T-cell (primary cell): ENCODE measurements around the gene MCRIP2. TPM values are rescaled to one million over a fixed set of nuclear protein-coding genes. Genes with fewer than 3 reads are reported as not detected.
A peak's percentile ranks its signal among the peaks of the same experiment; 100 is the strongest.
"Not testable (repeated sequence)": the region's sequence is repeated elsewhere in the genome, so short reads cannot be mapped to it uniquely, and the experiment has no call there.

Experiments
- ATAC-seq, 4 experiments: fragments of 200-7000 bp in 3 of 4; fragments of 150-1000 bp in 1 of 4; cut with Tn5 transposase; replicated peaks in 1 of 4; 1 replicate in 3 of 4; 2 replicates in 1 of 4; pipeline ENCODE4 v1.10.0; 2021; ENCODE audit warnings: moderate library complexity in 3 of 4, mild to moderate bottlenecking in 2 of 4, moderate number of reproducible peaks in 1 of 4
- CTCF ChIA-PET, 2 donors: fragments of 300-600 bp; sonication (Branson Sonifier 250); formaldehyde crosslinking; loops; one replicate each; lab custom pipeline; 2022; ENCODE audit warnings: antibody characterized with exemption in 2 of 2; lab: Charles Lee
- POLR2A ChIA-PET, 2 donors: fragments of 300-600 bp; sonication (Branson Sonifier 250); formaldehyde crosslinking; loops; one replicate each; lab custom pipeline; 2022; ENCODE audit warnings: antibody characterized with exemption in 2 of 2; lab: Charles Lee
- DNase-seq, 35 experiments: peaks; one replicate each; pipeline versions ENCODE4 v3.0.0 to v3.0.0-alpha.2; 2013 to 2023
- H3K27ac ChIP-seq: one replicate; pipeline ENCODE4 v1.5.1; 2013; ENCODE audit warnings: low read length
- H3K27me3 ChIP-seq, 2 experiments: replicated peaks in 1 of 2; 1 replicate in 1 of 2; 2 replicates in 1 of 2; pipeline versions ENCODE4 v1.6.1 to v1.7.0; 2013; ENCODE audit warnings: low read length in 1 of 2, mixed read lengths in 1 of 2; ENCODE audit not compliant: control insufficient read depth in 2 of 2, insufficient read depth in 2 of 2; ENCODE audit errors: extremely low read depth in 1 of 2
- H3K36me3 ChIP-seq, 2 donors: 1 replicate in 1 of 2; 2 replicates in 1 of 2; pipeline versions ENCODE4 v1.6.1 to v1.7.0; 2013; ENCODE audit warnings: low read length in 1 of 2; ENCODE audit not compliant: control insufficient read depth in 2 of 2, insufficient read depth in 1 of 2; ENCODE audit errors: extremely low read depth in 1 of 2
- H3K4me1 ChIP-seq, 2 experiments: 1 replicate in 1 of 2; 2 replicates in 1 of 2; pipeline versions ENCODE4 v1.6.1 to v1.7.0; 2013; ENCODE audit warnings: low read length in 2 of 2, mixed read lengths in 1 of 2; ENCODE audit not compliant: insufficient read depth in 2 of 2, control insufficient read depth in 1 of 2; ENCODE audit errors: extremely low read depth in 1 of 2
- H3K4me3 ChIP-seq, 2 donors: 1 replicate in 1 of 2; 2 replicates in 1 of 2; pipeline versions ENCODE4 v1.5.1 to v1.7.0; 2013; ENCODE audit warnings: mild to moderate bottlenecking in 2 of 2, low read length in 1 of 2, moderate library complexity in 1 of 2; ENCODE audit not compliant: control insufficient read depth in 1 of 2; ENCODE audit errors: extremely low read depth in 1 of 2
- H3K9me3 ChIP-seq: 2 replicates; pipeline ENCODE4 v1.7.0; 2013
- H3K27ac Mint-ChIP-seq, 2 donors: one replicate each; pipeline ENCODE4 v1.8.0; 2020 to 2021; ENCODE audit warnings: mild to moderate bottlenecking in 2 of 2, mixed read lengths in 2 of 2
- H3K27me3 Mint-ChIP-seq, 2 donors: one replicate each; pipeline ENCODE4 v1.8.0; 2021 to 2022; ENCODE audit warnings: mixed read lengths in 2 of 2
- H3K36me3 Mint-ChIP-seq: one replicate; pipeline ENCODE4 v1.8.0; 2021; ENCODE audit warnings: mixed read lengths
- H3K4me1 Mint-ChIP-seq, 3 donors: one replicate each; pipeline ENCODE4 v1.8.0; 2020 to 2022; ENCODE audit warnings: mixed read lengths in 3 of 3, mild to moderate bottlenecking in 1 of 3
- H3K4me3 Mint-ChIP-seq, 3 donors: one replicate each; pipeline ENCODE4 v1.8.0; 2020 to 2022; ENCODE audit warnings: mild to moderate bottlenecking in 3 of 3, mixed read lengths in 3 of 3, moderate library complexity in 3 of 3
- H3K9me3 Mint-ChIP-seq, 3 donors: one replicate each; pipeline ENCODE4 v1.8.0; 2020 to 2022; ENCODE audit warnings: mixed read lengths in 3 of 3
- WGBS: methylation state at CpG from one replicate; pipeline ENCODE4 v1.1.5; 2013; ENCODE audit warnings: missing lambda C conversion rate; ENCODE audit not compliant: insufficient coverage; 5-methylcytosine and 5-hydroxymethylcytosine counted together
- total RNA-seq, 35 experiments: library from RNA in 6 of 35; stranded (reverse) in 6 of 35; fragments of 120-200 nt in 1 of 35; gene quantifications; one replicate each; pipeline versions ENCODE4 v1.2.1 to v1.2.4 and lab custom pipeline; 2013 to 2026

Gene MCRIP2
- total RNA-seq, 5 donors from 2014 or later (not counting 1 experiment from before 2014, with no cell fraction given) = 19.1 to 43.0 (median 40.0) TPM

DNA sequence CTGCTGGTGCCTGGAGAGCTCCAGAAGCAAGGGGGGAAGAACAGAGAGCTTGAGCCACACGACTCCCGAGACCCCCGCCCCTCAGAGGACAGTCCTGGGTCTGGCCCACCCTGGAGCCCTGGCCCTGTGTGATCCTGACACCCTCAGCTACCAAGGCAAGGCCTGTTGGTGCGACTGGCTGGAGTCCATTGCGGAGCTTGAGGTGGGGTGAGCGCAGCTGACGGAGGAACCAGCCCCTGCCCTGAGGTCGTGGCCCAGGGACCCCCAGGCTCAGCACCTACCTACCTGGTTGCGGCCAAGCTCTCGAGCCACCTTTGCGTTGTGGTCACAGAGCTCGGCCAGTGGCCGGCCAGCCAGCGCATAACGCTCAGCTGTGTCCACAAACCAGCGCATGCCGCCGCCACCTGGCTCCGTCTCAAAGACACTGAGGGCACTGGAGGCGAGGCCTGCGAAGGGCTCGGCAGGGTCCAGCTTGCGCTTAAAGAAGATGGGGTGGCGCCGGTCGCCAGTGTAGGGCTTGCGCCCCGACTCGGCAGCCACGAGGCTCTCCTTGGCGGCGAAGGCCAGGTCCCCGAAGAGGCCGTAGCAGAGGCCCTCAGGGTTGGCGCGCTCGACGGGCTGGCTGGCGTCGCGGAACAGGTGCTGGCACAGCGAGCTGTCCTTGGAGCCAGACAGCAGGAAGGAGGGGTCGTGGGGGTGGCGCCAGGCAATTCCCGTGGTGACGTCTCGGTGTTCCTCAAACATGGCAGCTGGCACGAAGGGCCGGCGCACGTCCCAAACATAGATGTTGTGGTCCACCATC, 45.0 kb downstream of the MCRIP2 start:
- H3K27me3 ChIP-seq = no peaks in the 10 kb centered on the region
- peaks cover 17 to 47% (median 47%) of the 10 kb centered on the region in 3 donors for H3K4me1 Mint-ChIP-seq
- no peak for ATAC-seq
- H3K4me3 Mint-ChIP-seq = peak overlapping the region in 2 of 3 donors; percentile 34 to 45
- no peak for DNase-seq
- no peaks in the 10 kb centered on the region for H3K9me3 Mint-ChIP-seq
- WGBS = 96% methylated on average over 51 of the region's 51 CpGs
- H3K36me3 Mint-ChIP-seq = peaks cover 4% of the 10 kb centered on the region
- POLR2A ChIA-PET = interaction anchor here in 1 of 2 donors (0.6 kb wide), 1 partner anchor 630 kb away, joined by 5 read pairs; no protein-coding TSS in a partner anchor
- H3K4me3 ChIP-seq = no peak overlapping the region
- H3K27me3 Mint-ChIP-seq = no peaks in the 10 kb centered on the region
- CTCF ChIA-PET = no interaction called here
- peaks cover 8 to 25% of the 10 kb centered on the region in 2 donors for H3K36me3 ChIP-seq
- H3K4me1 ChIP-seq = peaks cover 8 to 67% of the 10 kb centered on the region in 2 experiments
- no peak overlapping the region for H3K27ac Mint-ChIP-seq
- no peak overlapping the region for H3K27ac ChIP-seq
- H3K9me3 ChIP-seq = no peaks in the 10 kb centered on the region

DNA sequence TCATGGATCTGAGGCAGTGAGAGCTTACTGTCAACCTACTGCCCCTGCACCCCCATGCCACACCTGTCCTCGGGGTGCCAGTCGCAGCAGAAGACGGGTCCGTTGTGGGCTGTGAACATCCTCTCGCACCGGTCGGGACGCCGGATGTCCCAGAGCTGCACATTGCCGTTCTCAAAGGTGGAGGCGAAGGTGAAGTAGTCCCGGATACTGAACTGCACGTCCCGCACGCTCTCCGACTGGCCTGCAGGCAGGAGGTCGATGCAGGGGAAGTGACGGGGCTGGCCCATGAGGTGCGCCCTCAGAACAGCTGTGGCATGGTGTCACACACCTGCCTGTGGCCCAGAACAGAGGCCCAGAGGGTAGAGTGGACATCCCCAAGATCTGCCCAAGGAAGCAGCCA, 45.9 kb downstream of the MCRIP2 start:
- POLR2A ChIA-PET = no interaction called here

GRCh38 chr16:689175-689897, 47.7 kb downstream of the MCRIP2 start:
- H3K4me3 Mint-ChIP-seq = peak overlapping the region; percentile 86 to 92 (median 87)
- Histone ChIP-seq H3K27ac (peak overlapping the region; percentile 57), H3K36me3 (peaks cover 3 to 8% of the 10 kb centered on the region in 2 donors), H3K9me3 (no peaks in the 10 kb centered on the region), H3K4me3 (peak overlapping the region; percentile 76 to 89), H3K4me1 (peaks cover 8 to 54% of the 10 kb centered on the region in 2 experiments), H3K27me3 (peaks cover 0 to 6% of the 10 kb centered on the region in 2 experiments)
- peaks cover 12 to 36% (median 36%) of the 10 kb centered on the region in 3 donors for H3K4me1 Mint-ChIP-seq
- POLR2A ChIA-PET = no interaction called here
- CTCF ChIA-PET = no interaction called here
- no peaks in the 10 kb centered on the region for H3K36me3 Mint-ChIP-seq
- H3K27me3 Mint-ChIP-seq = no peaks in the 10 kb centered on the region
- ATAC-seq = no peak
- 87% methylated on average over 26 of the region's 26 CpGs for WGBS
- H3K27ac Mint-ChIP-seq = peak overlapping the region; percentile 84 to 91
- H3K9me3 Mint-ChIP-seq = no peaks in the 10 kb centered on the region
- no peak for DNase-seq

More for the DNA sequence above, 45.9 kb downstream of the MCRIP2 start:
- H3K27me3 ChIP-seq = no peaks in the 10 kb centered on the region
- peaks cover 8 to 61% of the 10 kb centered on the region in 2 experiments for H3K4me1 ChIP-seq
- ATAC-seq (no peak), DNase-seq (no peak)
- H3K27ac ChIP-seq = no peak overlapping the region
- no peak overlapping the region for H3K4me3 Mint-ChIP-seq
- peaks cover 3 to 17% of the 10 kb centered on the region in 2 donors for H3K36me3 ChIP-seq
- no peak overlapping the region for H3K4me3 ChIP-seq
- H3K27ac Mint-ChIP-seq = no peak overlapping the region
- 90% methylated on average over 18 of the region's 19 CpGs for WGBS
- peaks cover 1% of the 10 kb centered on the region for H3K36me3 Mint-ChIP-seq
- no peaks in the 10 kb centered on the region for H3K27me3 Mint-ChIP-seq
- CTCF ChIA-PET = no interaction called here
- peaks cover 14 to 45% (median 39%) of the 10 kb centered on the region in 3 donors for H3K4me1 Mint-ChIP-seq
- no peaks in the 10 kb centered on the region for H3K9me3 Mint-ChIP-seq
- H3K9me3 ChIP-seq = no peaks in the 10 kb centered on the region

- Histone ChIP-seq H3K4me1 (peaks cover 16 to 55% of the 10 kb centered on the region in 2 experiments), H3K27me3 (peaks cover 0 to 23% of the 10 kb centered on the region in 2 experiments)
- POLR2A ChIA-PET, H3K36me3 ChIP-seq, DNase-seq, H3K9me3 Mint-ChIP-seq, H3K27ac ChIP-seq, H3K36me3 Mint-ChIP-seq, H3K4me3 ChIP-seq, ATAC-seq, CTCF ChIA-PET, H3K9me3 ChIP-seq, H3K27me3 Mint-ChIP-seq: not testable (repeated sequence)
- Mint-ChIP-seq H3K4me1 (peaks cover 18 to 40% (median 37%) of the 10 kb centered on the region in 3 donors), H3K4me3 (peak overlapping the region; percentile 86 to 92 (median 87)), H3K27ac (peak overlapping the region; percentile 59 to 68)
- 87% methylated on average over 12 of the region's 16 CpGs for WGBS
These were observed 49.6 kb downstream of the MCRIP2 start for GRCh38 chr16:691242-691641.

DNA sequence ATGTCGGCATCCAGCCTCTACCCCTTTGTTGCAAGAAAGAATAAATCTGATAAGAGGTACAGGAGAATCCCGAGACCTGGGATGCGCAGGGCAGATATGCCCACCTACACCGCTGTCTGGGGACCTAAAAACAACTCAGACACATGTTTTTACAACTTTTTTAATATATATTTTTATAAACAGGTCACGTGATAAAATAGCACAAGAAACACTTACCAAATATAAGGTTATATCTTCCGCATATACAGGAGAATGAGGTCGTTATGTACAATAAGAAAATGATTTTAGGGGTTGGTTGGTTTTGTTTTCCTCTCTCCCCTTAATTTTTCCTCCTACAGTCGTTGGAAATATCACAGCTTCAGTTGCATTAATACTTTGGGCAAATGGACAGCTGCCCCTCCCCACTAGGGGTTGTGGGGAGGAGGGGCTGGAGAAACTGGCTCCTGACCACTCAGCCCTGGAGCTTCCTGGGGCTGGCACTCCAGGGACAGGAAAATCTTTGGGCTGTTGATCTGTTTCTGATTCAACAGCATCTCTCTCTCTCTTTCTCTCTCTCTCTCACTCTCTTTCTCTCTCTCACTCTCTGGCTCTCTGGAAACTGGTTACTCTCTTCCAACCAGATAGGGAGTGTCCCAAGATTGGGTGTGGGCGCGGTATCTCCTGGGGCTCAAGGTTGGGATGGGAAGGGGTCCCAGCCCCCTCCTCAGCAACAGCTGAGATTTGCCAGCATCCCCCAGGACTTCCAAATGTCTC, 50.9 kb downstream of the MCRIP2 start:
- H3K4me1 Mint-ChIP-seq = peaks cover 20 to 45% (median 44%) of the 10 kb centered on the region in 3 donors

GRCh38 chr16:693364-693763, 51.7 kb downstream of the MCRIP2 start:
- Mint-ChIP-seq H3K27ac (no peak overlapping the region), H3K27me3 (no peaks in the 10 kb centered on the region), H3K9me3 (no peaks in the 10 kb centered on the region), H3K36me3 (no peaks in the 10 kb centered on the region), H3K4me1 (peaks cover 20 to 45% (median 44%) of the 10 kb centered on the region in 3 donors), H3K4me3 (peak overlapping the region in 2 of 3 donors; percentile 17 to 82)
- DNase-seq (no peak), ATAC-seq (no peak)
- POLR2A ChIA-PET = no interaction called here
- Histone ChIP-seq H3K36me3 (no peaks in the 10 kb centered on the region), H3K4me1 (peaks cover 18 to 63% of the 10 kb centered on the region in 2 experiments), H3K27me3 (peaks cover 0 to 32% of the 10 kb centered on the region in 2 experiments), H3K27ac (peak overlapping the region; percentile 34), H3K9me3 (no peaks in the 10 kb centered on the region), H3K4me3 (no peak overlapping the region)
- 77% methylated on average over 10 of the region's 22 CpGs for WGBS
- CTCF ChIA-PET = no interaction called here

More for the DNA sequence above, 50.9 kb downstream of the MCRIP2 start:
- WGBS = no CpG with 5 or more reads among the region's 10 CpGs
- no peaks in the 10 kb centered on the region for H3K9me3 Mint-ChIP-seq
- ChIA-PET POLR2A (no interaction called here), CTCF (no interaction called here)
- ATAC-seq = no peak
- Histone ChIP-seq H3K9me3 (no peaks in the 10 kb centered on the region), H3K4me3 (no peak overlapping the region), H3K4me1 (peaks cover 18 to 60% of the 10 kb centered on the region in 2 experiments), H3K27me3 (peaks cover 0 to 25% of the 10 kb centered on the region in 2 experiments), H3K36me3 (peaks cover 0 to 1% of the 10 kb centered on the region in 2 donors), H3K27ac (no peak overlapping the region)
- peak overlapping the region in 2 of 3 donors; percentile 6 to 33 for H3K4me3 Mint-ChIP-seq
- peak overlapping the region; percentile 14 to 53 for H3K27ac Mint-ChIP-seq
- no peaks in the 10 kb centered on the region for H3K36me3 Mint-ChIP-seq
- H3K27me3 Mint-ChIP-seq = no peaks in the 10 kb centered on the region
- DNase-seq = no peak
